Keratinocyte (primary cell): Measurements from ENCODE around the gene SLC35E3. TPM values are rescaled to one million over a fixed set of nuclear protein-coding genes. Genes with fewer than 3 reads are reported as not detected.
"Not testable (repeated sequence)": the region's sequence is repeated elsewhere in the genome, so short reads cannot be mapped to it uniquely, and the experiment has no call there.

Experiments
- DNase-seq: peaks from one replicate; pipeline ENCODE4 v3.0.0-alpha.2; 2011; ENCODE audit warnings: low read depth, missing footprints, low spot score
- FAIRE-seq: peaks from 2 replicates; lab custom pipeline; 2011; peaks lifted over from hg19 to GRCh38; lab: Jason Lieb, UNC
- H2AFZ ChIP-seq: 2 replicates; pipeline ENCODE4 v1.6.0; 2012; ENCODE audit warnings: low read length, control low read depth, inconsistent platforms; ENCODE audit not compliant: control insufficient read depth
- H3K27ac ChIP-seq: 2 replicates; pipeline ENCODE4 v1.5.1; 2011; ENCODE audit warnings: low read length; ENCODE audit not compliant: control insufficient read depth, insufficient read depth
- H3K27me3 ChIP-seq: 3 replicates; pipeline ENCODE4 v1.6.0; 2011; ENCODE audit warnings: low read length; ENCODE audit not compliant: control insufficient read depth, insufficient read depth; ENCODE audit errors: extremely low read depth
- H3K36me3 ChIP-seq, 2 experiments: 2 replicates in 1 of 2; 3 replicates in 1 of 2; pipeline ENCODE4 v1.5.1; 2011; ENCODE audit warnings: low read length in 2 of 2, mild to moderate bottlenecking in 1 of 2; ENCODE audit not compliant: control insufficient read depth in 2 of 2, insufficient read depth in 2 of 2; ENCODE audit errors: extremely low read depth in 1 of 2
- H3K4me1 ChIP-seq: 3 replicates; pipeline ENCODE4 v1.5.1; 2011; ENCODE audit warnings: low read length; ENCODE audit not compliant: control insufficient read depth, insufficient read depth; ENCODE audit errors: extremely low read depth
- H3K4me2 ChIP-seq: 3 replicates; pipeline ENCODE4 v1.6.0; 2011; ENCODE audit warnings: low read depth, low read length; ENCODE audit not compliant: control insufficient read depth, insufficient read depth; ENCODE audit errors: extremely low read depth
- H3K4me3 ChIP-seq, 3 experiments: fragments of 200-600 bp in 1 of 3; sonication (generic) in 1 of 3; 2 replicates in 2 of 3; 3 replicates in 1 of 3; pipeline ENCODE4 v1.5.1; 2011 to 2016; ENCODE audit warnings: low read length in 3 of 3, mild to moderate bottlenecking in 3 of 3, control low read depth in 2 of 3, inconsistent platforms in 1 of 3, low read depth in 1 of 3, mixed read lengths in 1 of 3, mixed run types in 1 of 3, moderate library complexity in 1 of 3; ENCODE audit not compliant: control insufficient read depth in 2 of 3, insufficient read depth in 2 of 3; ENCODE audit errors: extremely low read depth in 1 of 3
- H3K79me2 ChIP-seq: 2 replicates; pipeline ENCODE4 v1.6.0; 2012; ENCODE audit warnings: low read length; ENCODE audit not compliant: control insufficient read depth, insufficient read depth
- H3K9ac ChIP-seq: 3 replicates; pipeline ENCODE4 v1.6.0; 2011; ENCODE audit warnings: low read length; ENCODE audit not compliant: control insufficient read depth, insufficient read depth; ENCODE audit errors: extremely low read depth
- H3K9me1 ChIP-seq: 3 replicates; pipeline ENCODE4 v1.6.0; 2011; ENCODE audit warnings: low read length; ENCODE audit not compliant: control insufficient read depth, insufficient read depth; ENCODE audit errors: extremely low read depth
- H3K9me3 ChIP-seq: 2 replicates; pipeline ENCODE4 v1.5.1; 2012; ENCODE audit warnings: low read depth, low read length; ENCODE audit not compliant: control insufficient read depth
- H4K20me1 ChIP-seq: 3 replicates; pipeline ENCODE4 v1.6.0; 2011; ENCODE audit warnings: low read length; ENCODE audit not compliant: control insufficient read depth, insufficient read depth; ENCODE audit errors: extremely low read depth
- CTCF ChIP-seq, 3 experiments: IDR thresholded peaks in 1 of 3; conservative IDR thresholded peaks in 1 of 3; optimal IDR thresholded peaks in 1 of 3; 2 replicates in 2 of 3; 3 replicates in 1 of 3; pipeline versions ENCODE3 to v1.5.1; 2011; ENCODE audit warnings: low read length in 3 of 3, mild to moderate bottlenecking in 3 of 3, moderate library complexity in 2 of 3, control low read depth in 1 of 3, inconsistent platforms in 1 of 3; ENCODE audit not compliant: insufficient read depth in 2 of 3; ENCODE audit errors: extremely low read depth in 1 of 3
- EZH2 ChIP-seq: IDR thresholded peaks from one replicate; pipeline ENCODE4 v1.6.1; 2012; ENCODE audit warnings: inconsistent platforms, mild to moderate bottlenecking, low read length, moderate library complexity
- dilution Hi-C: fragments of 300-500 bp; cut with MboI; formaldehyde crosslinking; loops from one replicate; pipeline ENCODE4 v1.7.0; 2020; ENCODE audit warnings: low sequenced_read_pairs; ENCODE audit not compliant: extremely low pct_ligation_motif_present
- polyA plus RNA-seq, 5 experiments: library from polyadenylated mRNA; depleted of rRNA in 3 of 5; stranded (reverse) in 3 of 5; stranded (forward) in 1 of 5; unstranded in 1 of 5; fragments of >200 nt; gene quantifications; 1 replicate in 1 of 5; 2 replicates in 3 of 5; 3 replicates in 1 of 5; pipeline versions ENCODE4 v1.2.1 to v1.2.3, GENCODE V29; 2011 to 2012; ENCODE audit warnings: missing spikeins in 2 of 5, low read depth in 1 of 5, low replicate concordance in 1 of 5

SLC35E3 gene
- polyA plus RNA-seq, 1 donor (not counting 4 experiments of a cell fraction or from before 2014, with no cell fraction given), result 9.9 TPM

DNA sequence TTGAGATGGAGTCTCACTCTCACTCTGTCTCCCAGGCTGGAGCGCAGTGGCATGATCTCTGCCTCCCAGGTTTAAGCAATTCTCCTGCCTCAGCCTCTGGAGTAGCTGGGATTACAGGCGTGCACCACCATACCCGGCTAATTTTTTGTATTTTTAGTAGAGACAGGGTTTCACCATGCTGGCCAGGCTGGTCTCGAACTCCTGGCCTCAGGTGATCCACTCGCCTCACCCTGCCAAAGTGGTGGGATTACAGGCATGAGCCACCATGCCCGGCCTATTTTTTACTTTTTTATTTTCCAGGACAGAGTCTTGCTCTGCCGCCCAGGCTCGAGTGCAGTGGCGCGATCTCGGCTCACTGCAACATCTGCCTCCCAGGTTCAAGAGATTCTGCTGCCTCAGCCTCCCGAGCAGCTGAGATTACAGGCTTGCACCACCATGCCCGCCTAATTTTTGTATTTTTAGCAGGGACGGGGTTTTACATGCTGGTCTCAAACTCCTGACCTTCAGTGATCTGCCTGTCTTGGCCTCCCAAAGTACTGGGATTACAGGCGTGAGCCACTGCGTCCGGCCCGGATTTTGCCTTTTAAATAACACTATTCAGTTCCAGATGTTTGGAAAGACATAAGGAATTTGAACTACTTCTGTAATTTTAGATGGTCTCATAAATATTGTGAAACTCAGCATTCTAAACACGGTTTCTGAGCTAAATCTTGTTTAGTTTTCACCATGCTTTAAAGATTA lies 57.1 kb downstream of the SLC35E3 start:
- H3K36me3 ChIP-seq, H3K27me3 ChIP-seq, H3K9ac ChIP-seq, H3K9me3 ChIP-seq, H3K79me2 ChIP-seq, H3K27ac ChIP-seq, H3K9me1 ChIP-seq, DNase-seq, H3K4me3 ChIP-seq, H3K4me2 ChIP-seq, H2AFZ ChIP-seq, dilution Hi-C loops, H4K20me1 ChIP-seq, FAIRE-seq: not testable (repeated sequence)
- H3K4me1 ChIP-seq, result peaks cover 13% of the 10 kb centered on the region

- DNase-seq (no peak), FAIRE-seq (no peak)
These were observed 58.1 kb downstream of the SLC35E3 start for GRCh38 chr12:68803948-68804656.

More at GRCh38 chr12:68803948-68804656, 58.1 kb downstream of the SLC35E3 start:
- no peak overlapping the region for H2AFZ ChIP-seq
- no peaks in the 10 kb centered on the region for H3K9me3 ChIP-seq
- no peaks in the 10 kb centered on the region for H3K36me3 ChIP-seq
- dilution Hi-C loops, result no loop called here
- H3K9me1 ChIP-seq, result no peaks in the 10 kb centered on the region
- H4K20me1 ChIP-seq, result no peaks in the 10 kb centered on the region
- TF ChIP-seq CTCF (optimal IDR thresholded peaks at IDR 0.05 in 1 of 3, IDR thresholded peaks at IDR 0.05 in 1 of 3, conservative IDR thresholded peaks at IDR 0.05 in 1 of 3; ENCODE audit: extremely low read depth in 1 of 3, insufficient read depth in 2 of 3, low read length in 3 of 3) (no peak), EZH2 (no peak)
- peaks cover 13% of the 10 kb centered on the region for H3K4me1 ChIP-seq
- H3K79me2 ChIP-seq, result peaks cover 3% of the 10 kb centered on the region
- H3K9ac ChIP-seq, result no peak overlapping the region
- no peak overlapping the region for H3K4me3 ChIP-seq
- H3K27me3 ChIP-seq, result no peaks in the 10 kb centered on the region
- H3K27ac ChIP-seq, result no peak overlapping the region
- no peak overlapping the region for H3K4me2 ChIP-seq
